H9 (cell line): ENCODE results near the gene CD93. TPM values are rescaled to one million over a fixed set of nuclear protein-coding genes. Genes with fewer than 3 reads are reported as not detected.

ENCODE experiments used
- DNase-seq: peaks from one replicate; pipeline ENCODE4 v3.0.0-alpha.2; 2017
- H2AFZ ChIP-seq: one replicate; pipeline ENCODE4 v1.6.1; 2013; ENCODE audit warnings: mild to moderate bottlenecking, low read length, control low read depth, moderate library complexity
- H2AK5ac ChIP-seq: 2 replicates; pipeline ENCODE4 v1.6.1; 2013; ENCODE audit warnings: low read length, control low read depth, mixed read lengths; ENCODE audit not compliant: insufficient read length
- H2BK120ac ChIP-seq: one replicate; pipeline ENCODE4 v1.6.1; 2013; ENCODE audit warnings: low read depth, mild to moderate bottlenecking, low read length, control low read depth, inconsistent platforms; ENCODE audit not compliant: poor library complexity, severe bottlenecking
- H2BK12ac ChIP-seq: 2 replicates; pipeline ENCODE4 v1.6.1; 2013; ENCODE audit warnings: low read length, control low read depth, mixed read lengths, low read depth; ENCODE audit not compliant: insufficient read length
- H2BK15ac ChIP-seq: 2 replicates; pipeline ENCODE4 v1.6.1; 2013; ENCODE audit warnings: low read depth, low read length, control low read depth
- H2BK20ac ChIP-seq: one replicate; pipeline ENCODE4 v1.6.1; 2013; ENCODE audit warnings: low read depth, mild to moderate bottlenecking, low read length, control low read depth, inconsistent platforms; ENCODE audit not compliant: poor library complexity, severe bottlenecking
- H2BK5ac ChIP-seq: 2 replicates; pipeline ENCODE4 v1.6.1; 2013; ENCODE audit warnings: low read length, control low read depth, mixed read lengths; ENCODE audit not compliant: insufficient read length
- H3K14ac ChIP-seq: 2 replicates; pipeline ENCODE4 v1.6.1; 2013; ENCODE audit warnings: low read length, control low read depth; ENCODE audit not compliant: insufficient read depth
- H3K18ac ChIP-seq: 2 replicates; pipeline ENCODE4 v1.6.1; 2013; ENCODE audit warnings: low read depth, mild to moderate bottlenecking, mixed read lengths, low read length, control low read depth; ENCODE audit not compliant: insufficient read length
- H3K23ac ChIP-seq: 2 replicates; pipeline ENCODE4 v1.6.1; 2013; ENCODE audit warnings: low read length, control low read depth, mixed read lengths, low read depth; ENCODE audit not compliant: insufficient read length
- H3K23me2 ChIP-seq: 2 replicates; pipeline ENCODE4 v1.6.1; 2013; ENCODE audit warnings: low read depth, mild to moderate bottlenecking, mixed read lengths, low read length, control low read depth; ENCODE audit not compliant: insufficient read length, poor library complexity, severe bottlenecking
- H3K27ac ChIP-seq: 2 replicates; pipeline ENCODE4 v1.5.1; 2013; ENCODE audit warnings: low read length, control low read depth, mixed read lengths, low read depth; ENCODE audit not compliant: insufficient read length
- H3K27me3 ChIP-seq: 2 replicates; pipeline ENCODE4 v1.6.1; 2013; ENCODE audit warnings: low read length, control low read depth, inconsistent platforms; ENCODE audit not compliant: insufficient read depth
- H3K4ac ChIP-seq: 2 replicates; pipeline ENCODE4 v1.6.1; 2013; ENCODE audit warnings: low read depth, mild to moderate bottlenecking, control low read depth, inconsistent platforms, low read length, moderate library complexity
- H3K4me1 ChIP-seq: 2 replicates; pipeline ENCODE4 v1.6.1; 2013; ENCODE audit warnings: low read length, control low read depth, inconsistent platforms; ENCODE audit not compliant: insufficient read depth
- H3K4me2 ChIP-seq: 2 replicates; pipeline ENCODE4 v1.6.1; 2013; ENCODE audit warnings: low read length, control low read depth, mixed read lengths; ENCODE audit not compliant: insufficient read length, insufficient read depth
- H3K56ac ChIP-seq: 2 replicates; pipeline ENCODE4 v1.6.1; 2013; ENCODE audit warnings: low read depth, mild to moderate bottlenecking, mixed read lengths, low read length, control low read depth; ENCODE audit not compliant: insufficient read length
- H3K79me1 ChIP-seq: 2 replicates; pipeline ENCODE4 v1.6.1; 2013; ENCODE audit warnings: low read depth, mild to moderate bottlenecking, moderate library complexity, low read length, control low read depth, inconsistent platforms; ENCODE audit not compliant: insufficient read depth, poor library complexity, severe bottlenecking
- H3K79me2 ChIP-seq: 2 replicates; pipeline ENCODE4 v1.6.1; 2013; ENCODE audit warnings: low read length, control low read depth, inconsistent platforms; ENCODE audit not compliant: insufficient read depth
- H3K9ac ChIP-seq: 2 replicates; pipeline ENCODE4 v1.6.1; 2013; ENCODE audit warnings: low read length, control low read depth, mixed read lengths; ENCODE audit not compliant: insufficient read length; ENCODE audit errors: extremely low read depth
- H3K9me3 ChIP-seq: one replicate; pipeline ENCODE4 v1.6.1; 2013; ENCODE audit warnings: low read depth, low read length, inconsistent platforms; ENCODE audit not compliant: control insufficient read depth
- H3T11ph ChIP-seq: one replicate; pipeline ENCODE4 v1.6.1; 2013; ENCODE audit warnings: mild to moderate bottlenecking, low read length, control low read depth, inconsistent platforms
- H4K20me1 ChIP-seq: one replicate; pipeline ENCODE4 v1.6.1; 2013; ENCODE audit not compliant: control insufficient read depth, insufficient read length, insufficient read depth
- H4K5ac ChIP-seq: 2 replicates; pipeline ENCODE4 v1.6.1; 2013; ENCODE audit warnings: low read depth, mild to moderate bottlenecking, mixed read lengths, low read length, control low read depth; ENCODE audit not compliant: insufficient read length
- H4K8ac ChIP-seq: replicated peaks from 2 replicates; pipeline ENCODE4 v1.6.1; 2013; ENCODE audit warnings: low read length, control low read depth, mixed read lengths, low read depth; ENCODE audit not compliant: insufficient read length
- H4K91ac ChIP-seq: 2 replicates; pipeline ENCODE4 v1.6.1; 2013; ENCODE audit warnings: low read depth, mild to moderate bottlenecking, moderate library complexity, mixed read lengths, low read length, control low read depth; ENCODE audit not compliant: insufficient read length
- H3K27ac Mint-ChIP-seq, 3 experiments: 2 replicates in 2 of 3; 3 replicates in 1 of 3; pipeline ENCODE4 v1.8.0; 2020 to 2021; ENCODE audit warnings: mixed read lengths in 3 of 3, mild to moderate bottlenecking in 1 of 3, moderate library complexity in 1 of 3
- H3K27me3 Mint-ChIP-seq: 2 replicates; pipeline ENCODE4 v1.8.0; 2021; ENCODE audit warnings: low read depth, mild to moderate bottlenecking, moderate library complexity, mixed read lengths
- H3K36me3 Mint-ChIP-seq, 3 experiments: 2 replicates in 2 of 3; 3 replicates in 1 of 3; pipeline ENCODE4 v1.8.0; 2020 to 2021; ENCODE audit warnings: low read depth in 3 of 3, mixed read lengths in 3 of 3; ENCODE audit not compliant: insufficient read depth in 1 of 3
- H3K4me1 Mint-ChIP-seq, 2 experiments: 2 replicates each; pipeline ENCODE4 v1.8.0; 2020; ENCODE audit warnings: mixed read lengths in 2 of 2
- H3K4me3 Mint-ChIP-seq, 2 experiments: 2 replicates in 1 of 2; 3 replicates in 1 of 2; pipeline ENCODE4 v1.8.0; 2020 to 2021; ENCODE audit warnings: mild to moderate bottlenecking in 2 of 2, mixed read lengths in 2 of 2, moderate library complexity in 1 of 2
- H3K9me3 Mint-ChIP-seq, 2 experiments: 2 replicates in 1 of 2; 3 replicates in 1 of 2; pipeline ENCODE4 v1.8.0; 2020; ENCODE audit warnings: mild to moderate bottlenecking in 2 of 2, mixed read lengths in 2 of 2, moderate library complexity in 1 of 2
- WGBS: extraction: QIAGEN DNeasy Blood & Tissue Kit; methylation state at CpG from one replicate; pipeline ENCODE4 v1.1.7; 2013; ENCODE audit warnings: missing lambda C conversion rate, low lambda C conversion rate, mixed read lengths; ENCODE audit not compliant: insufficient read length; ENCODE audit errors: extremely low coverage; 5-methylcytosine and 5-hydroxymethylcytosine counted together
- total RNA-seq: library from RNA; stranded (reverse); gene quantifications from 2 replicates; pipeline ENCODE4 v1.2.1, GENCODE V29; 2021
- TF ChIP-seq, protein P1 (sequence below): fragments of 200-600 bp; sonication (generic); conservative IDR thresholded peaks from 3 replicates; pipeline ENCODE4 v1.8.0; 2021; ENCODE audit warnings: antibody characterized with exemption, mild to moderate bottlenecking

Gene CD93
- total RNA-seq, 1 experiment from 2014 or later, result not detected

GRCh38 chr20:23077277-23077676, 8.8 kb downstream of the CD93 start:
- no peaks in the 10 kb centered on the region for H3K27me3 ChIP-seq
- H3K4ac ChIP-seq, result no peak overlapping the region
- no peak overlapping the region for H3K56ac ChIP-seq
- H3K79me1 ChIP-seq, result no peaks in the 10 kb centered on the region
- H2BK120ac ChIP-seq, result no peak overlapping the region
- H2BK15ac ChIP-seq, result no peak overlapping the region
- H4K20me1 ChIP-seq, result no peaks in the 10 kb centered on the region
- H2AFZ ChIP-seq, result no peak overlapping the region
- peaks cover 4 to 10% of the 10 kb centered on the region in 2 experiments for H3K4me1 Mint-ChIP-seq
- H3K27me3 Mint-ChIP-seq, result 0 out of 2 replicates have a peak, but pooled peaks cover 4% of the 10 kb centered on the region
- TF ChIP-seq, protein P1, sequence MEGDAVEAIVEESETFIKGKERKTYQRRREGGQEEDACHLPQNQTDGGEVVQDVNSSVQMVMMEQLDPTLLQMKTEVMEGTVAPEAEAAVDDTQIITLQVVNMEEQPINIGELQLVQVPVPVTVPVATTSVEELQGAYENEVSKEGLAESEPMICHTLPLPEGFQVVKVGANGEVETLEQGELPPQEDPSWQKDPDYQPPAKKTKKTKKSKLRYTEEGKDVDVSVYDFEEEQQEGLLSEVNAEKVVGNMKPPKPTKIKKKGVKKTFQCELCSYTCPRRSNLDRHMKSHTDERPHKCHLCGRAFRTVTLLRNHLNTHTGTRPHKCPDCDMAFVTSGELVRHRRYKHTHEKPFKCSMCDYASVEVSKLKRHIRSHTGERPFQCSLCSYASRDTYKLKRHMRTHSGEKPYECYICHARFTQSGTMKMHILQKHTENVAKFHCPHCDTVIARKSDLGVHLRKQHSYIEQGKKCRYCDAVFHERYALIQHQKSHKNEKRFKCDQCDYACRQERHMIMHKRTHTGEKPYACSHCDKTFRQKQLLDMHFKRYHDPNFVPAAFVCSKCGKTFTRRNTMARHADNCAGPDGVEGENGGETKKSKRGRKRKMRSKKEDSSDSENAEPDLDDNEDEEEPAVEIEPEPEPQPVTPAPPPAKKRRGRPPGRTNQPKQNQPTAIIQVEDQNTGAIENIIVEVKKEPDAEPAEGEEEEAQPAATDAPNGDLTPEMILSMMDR, result no peak
- no peaks in the 10 kb centered on the region for H3K9me3 Mint-ChIP-seq
- no peaks in the 10 kb centered on the region for H3K36me3 Mint-ChIP-seq
- DNase-seq, result no peak
- H3T11ph ChIP-seq, result no peak overlapping the region
- no CpG with 5 or more reads among the region's 4 CpGs for WGBS
- no peak overlapping the region for H2BK20ac ChIP-seq
- no peak overlapping the region for H4K91ac ChIP-seq
- no peak overlapping the region for H3K27ac ChIP-seq
- no peaks in the 10 kb centered on the region for H3K9me3 ChIP-seq
- no peak overlapping the region for H2AK5ac ChIP-seq
- H3K23ac ChIP-seq, result no peak overlapping the region
- H2BK12ac ChIP-seq, result no peak overlapping the region
- H3K23me2 ChIP-seq, result no peaks in the 10 kb centered on the region
- H2BK5ac ChIP-seq, result no peak overlapping the region
- H3K4me3 Mint-ChIP-seq, result no peak overlapping the region
- H4K5ac ChIP-seq, result no peak overlapping the region
- no peaks in the 10 kb centered on the region; the same call in 1 of the 2 replicates for H3K4me1 ChIP-seq
- H3K14ac ChIP-seq, result no peak overlapping the region
- no peaks in the 10 kb centered on the region for H3K79me2 ChIP-seq
- no peak overlapping the region for H4K8ac ChIP-seq
- H3K27ac Mint-ChIP-seq, result no peak overlapping the region
- no peak overlapping the region for H3K18ac ChIP-seq
- no peak overlapping the region for H3K4me2 ChIP-seq
- H3K9ac ChIP-seq, result no peak overlapping the region
